Testis (tissue), 2 donors: ENCODE results near the gene GARIN5B.

Source experiments
- CTCF ChIP-seq, 3 experiments: fragments of 450-650 bp in 2 of 3; fragments of 200-600 bp in 1 of 3; sonication (generic) in 1 of 3; IDR thresholded peaks; one replicate each; pipeline ENCODE4 v1.5.1; 2016 to 2019; ENCODE audit warnings: antibody characterized with exemption in 3 of 3, mild to moderate bottlenecking in 2 of 3, moderate library complexity in 1 of 3
- POLR2A ChIP-seq: fragments of 450-650 bp; IDR thresholded peaks from one replicate; pipeline ENCODE4 v1.6.1; 2017; ENCODE audit warnings: antibody characterized with exemption, mild to moderate bottlenecking, moderate library complexity

GRCh38 chr19:55398200-55398925 lies 35.3 kb upstream of the GARIN5B start:
- TF ChIP-seq CTCF (IDR thresholded peaks at IDR 0.05) (no peak), POLR2A (no peak)
